GM19351 (cell line): ENCODE measurements around the gene SLC1A2.

Experiments
- ATAC-seq: cut with Tn5 transposase; IDR thresholded peaks from one replicate; pipeline ENCODE4 v1.9.1; 2021; ENCODE audit warnings: mild to moderate bottlenecking, moderate library complexity; ENCODE audit not compliant: unreplicated experiment

SLC1A2 gene

DNA sequence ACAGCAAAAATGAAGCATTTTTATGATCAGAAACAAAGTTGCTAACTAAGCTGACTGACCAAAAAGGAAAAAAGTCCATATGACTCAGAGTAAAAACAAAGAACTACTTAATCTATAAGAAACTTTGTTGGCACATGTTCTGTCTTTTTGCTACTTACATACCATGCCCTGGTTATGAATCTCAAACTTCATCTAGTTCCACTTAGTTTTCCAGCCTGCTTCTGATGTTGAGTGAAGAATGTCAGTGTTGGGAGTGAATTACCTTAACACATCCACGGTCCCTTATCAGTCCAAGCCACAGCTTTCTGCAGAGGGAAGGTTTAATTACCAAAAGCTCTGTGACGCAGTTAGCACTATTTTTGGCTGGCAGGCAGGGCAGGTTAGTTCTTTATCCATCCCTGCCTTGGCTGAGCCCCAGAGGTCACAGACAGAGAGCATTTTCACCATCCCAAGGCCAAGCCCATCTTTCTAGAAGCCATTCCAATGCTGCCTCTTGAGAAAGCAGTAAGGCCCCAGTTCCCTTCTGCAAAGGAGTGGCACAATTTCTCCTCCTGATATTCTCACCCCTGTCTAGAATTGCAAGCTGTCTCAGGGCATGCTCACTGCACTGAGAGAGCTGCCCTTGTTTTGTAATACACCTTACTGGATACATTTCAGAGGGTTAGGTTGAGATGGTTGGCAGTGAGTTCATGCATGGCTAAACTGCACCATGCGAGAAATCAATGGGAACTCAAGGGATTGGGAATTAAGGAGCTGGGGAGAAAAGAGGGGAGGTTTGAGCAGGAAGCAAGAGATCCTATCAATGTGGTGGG lies 67.1 kb downstream of the SLC1A2 start:
- ATAC-seq, result no peak

DNA sequence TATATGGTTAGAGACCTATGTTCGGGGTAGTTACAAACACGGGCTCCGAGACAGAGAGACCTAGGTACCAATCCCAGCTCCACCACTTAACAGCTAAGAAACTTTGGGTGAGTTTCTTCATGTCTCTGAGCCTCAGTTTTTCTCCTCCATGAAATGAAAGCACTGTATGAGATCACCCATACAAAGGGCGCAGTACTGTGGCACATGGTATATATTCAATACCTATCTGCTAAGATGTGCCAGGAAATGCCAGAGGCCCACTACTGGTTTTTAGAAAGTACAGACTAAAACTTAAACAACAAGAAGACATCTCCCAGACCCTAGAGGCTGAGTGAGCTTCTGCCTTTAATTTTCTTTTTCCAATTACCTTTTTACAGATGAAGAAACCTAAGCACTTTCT lies 69.5 kb downstream of the SLC1A2 start:
- no peak for ATAC-seq

DNA sequence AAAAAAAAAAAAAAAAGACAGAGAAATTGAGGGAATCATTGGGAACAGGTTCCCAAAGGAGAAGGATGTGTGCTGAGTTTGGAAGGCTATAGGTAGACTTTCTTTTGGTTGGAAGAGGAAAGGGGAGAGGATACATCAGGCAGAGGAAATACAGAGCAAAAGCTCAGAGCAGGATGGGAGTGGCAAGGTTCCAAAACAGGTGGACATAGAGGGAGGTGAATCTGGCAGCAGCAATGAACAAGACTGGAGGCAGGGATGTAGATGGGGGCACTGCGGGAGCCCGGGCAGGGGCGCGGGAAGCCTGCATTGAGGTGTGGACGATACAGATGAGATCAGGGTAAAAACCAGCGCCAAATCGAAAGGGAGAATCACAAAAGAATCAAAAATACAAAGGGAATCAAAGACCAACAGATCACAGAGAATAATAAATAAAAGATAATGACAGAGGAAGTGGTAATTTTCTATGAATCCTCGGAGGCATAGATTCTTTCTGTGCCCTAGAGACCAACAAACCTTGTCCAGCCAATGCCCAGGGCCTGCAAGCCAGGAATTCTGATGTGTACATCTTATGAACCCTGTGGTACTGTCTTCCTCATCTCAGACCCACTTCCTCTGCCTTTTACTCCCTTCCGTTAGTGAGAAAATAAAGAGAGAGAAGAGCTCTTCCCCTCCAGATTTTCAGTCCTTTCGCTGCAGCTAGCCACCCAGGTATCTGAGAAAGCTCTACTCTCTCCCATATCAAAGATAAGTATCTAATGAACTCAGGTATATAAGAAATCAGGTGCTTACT lies 70.3 kb downstream of the SLC1A2 start:
- no peak for ATAC-seq

DNA sequence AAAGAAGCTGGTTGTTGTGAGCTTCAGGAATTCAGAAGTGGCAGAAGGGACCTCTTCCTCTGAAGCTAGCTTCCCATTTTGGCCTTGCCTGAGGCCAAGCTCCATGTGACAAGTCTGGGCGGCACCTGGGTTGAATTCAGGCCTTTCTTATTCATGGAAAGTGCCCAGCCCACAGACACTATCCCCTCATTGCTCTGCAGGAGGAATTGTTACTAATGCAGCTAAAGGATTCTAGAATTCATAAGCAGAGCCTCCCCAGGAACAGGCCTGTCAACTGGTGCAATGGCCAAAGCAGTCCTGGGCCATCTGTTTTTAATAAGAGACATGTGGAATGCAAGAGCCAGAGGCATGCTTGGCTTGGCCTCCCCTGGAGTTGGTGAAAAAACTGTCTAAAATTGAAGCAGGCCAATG lies 71.4 kb downstream of the SLC1A2 start:
- ATAC-seq, result no peak

DNA sequence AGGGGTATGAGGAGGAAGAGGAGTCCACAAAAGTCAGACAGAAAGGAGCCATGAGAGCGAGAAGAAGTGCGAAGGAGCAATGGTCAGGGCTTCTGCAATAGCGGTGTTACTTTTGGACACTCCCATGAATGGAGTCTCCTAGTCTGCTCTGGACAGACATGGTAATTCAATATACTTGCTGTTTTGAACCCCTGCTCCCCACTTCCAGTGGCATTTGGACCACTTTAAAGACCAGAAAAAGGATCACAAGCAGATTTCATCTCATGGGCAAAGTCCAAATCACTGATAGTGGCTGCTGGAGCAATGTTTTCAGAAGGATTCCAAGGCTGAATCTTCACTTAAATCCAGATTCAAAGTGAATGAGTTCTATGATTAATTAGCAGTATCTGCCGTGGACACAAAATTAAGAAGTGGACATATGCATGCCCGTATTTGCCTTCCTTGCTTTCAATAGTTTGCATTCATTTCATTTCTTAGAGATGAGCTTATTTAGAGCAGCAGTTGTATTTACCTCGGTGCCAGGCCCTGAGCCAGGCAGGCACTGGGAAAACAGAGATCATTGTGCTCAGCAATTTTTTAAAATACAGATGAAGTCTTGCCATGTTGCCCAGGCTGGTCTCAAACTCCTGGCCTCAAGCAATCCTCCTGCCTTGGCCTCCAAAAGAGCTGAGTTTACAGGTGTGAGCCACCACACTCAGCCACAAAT lies 72.0 kb downstream of the SLC1A2 start:
- no peak for ATAC-seq

DNA sequence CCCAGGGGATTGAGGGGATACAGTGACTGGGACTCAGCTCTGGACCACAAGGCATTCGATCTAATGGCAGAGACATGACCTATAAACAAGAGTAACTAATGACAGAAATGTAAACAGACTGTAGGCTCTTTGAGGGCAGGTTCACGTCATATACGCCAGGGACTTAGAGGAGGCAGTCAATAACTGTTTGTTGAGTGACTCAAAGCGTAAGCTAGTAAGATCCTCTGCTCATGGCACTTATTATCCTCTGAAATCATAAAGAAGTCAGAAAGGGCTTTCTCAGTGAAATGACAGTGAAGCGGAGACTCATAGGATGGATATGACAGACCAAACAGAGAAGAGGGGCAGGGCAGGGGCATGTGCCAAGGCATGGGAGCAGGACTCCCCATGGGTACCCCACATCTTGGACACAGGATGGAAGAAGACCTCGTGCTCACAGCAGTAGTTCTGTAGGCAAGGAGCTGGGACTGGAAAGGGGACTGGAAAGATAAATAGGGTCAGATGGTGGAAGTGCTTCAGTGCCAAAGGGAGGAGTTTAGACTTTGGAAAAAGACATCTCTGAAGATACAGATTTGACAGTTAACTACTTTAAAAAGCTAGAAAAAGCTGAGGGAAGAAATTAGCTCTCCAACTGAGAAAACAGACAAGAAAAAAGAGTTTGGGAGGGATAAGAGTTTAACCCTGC lies 72.7 kb downstream of the SLC1A2 start:
- ATAC-seq, result no peak

DNA sequence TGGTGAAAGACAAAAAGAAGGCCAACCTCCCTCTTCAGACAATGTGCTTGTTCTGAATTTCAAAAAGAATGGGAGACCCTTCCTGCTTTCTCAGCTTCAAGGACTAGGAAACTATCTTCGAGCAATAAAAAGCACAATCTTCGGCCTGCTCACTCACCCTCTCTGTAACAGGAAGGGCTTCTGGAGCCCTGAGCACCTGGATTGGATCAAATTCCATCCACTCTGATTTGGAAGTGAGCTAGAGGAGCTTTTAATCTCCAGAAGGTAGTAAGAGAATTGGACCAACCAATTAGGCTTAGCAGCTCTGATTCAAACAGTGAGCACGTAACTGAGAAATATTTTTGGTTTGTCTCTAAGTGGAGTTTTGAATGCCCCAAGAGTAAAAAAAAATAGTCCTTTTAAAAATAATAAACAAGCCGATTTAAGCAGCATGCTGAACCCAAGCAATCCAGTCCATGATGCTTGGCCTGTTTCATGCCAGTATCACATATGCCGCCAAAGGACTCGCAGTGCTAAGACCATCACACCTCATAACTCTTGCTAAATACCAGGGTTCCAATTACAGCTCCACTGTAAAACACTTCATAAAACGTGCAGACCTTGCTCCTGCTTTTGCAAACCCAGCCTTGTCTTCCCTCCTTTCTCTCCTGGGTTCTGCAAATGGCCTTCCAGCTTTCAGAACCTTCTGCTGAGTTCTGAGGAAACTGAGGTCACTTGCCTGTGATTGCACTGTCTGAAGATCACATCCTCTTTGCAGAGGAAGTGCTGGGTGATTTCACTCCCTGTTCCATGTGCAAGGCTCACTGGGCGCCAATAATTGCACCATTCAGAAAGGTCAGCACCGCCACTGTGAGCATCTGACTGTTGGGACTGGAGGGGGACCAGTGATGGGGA lies 74.4 kb downstream of the SLC1A2 start:
- ATAC-seq, result peak; percentile 48

DNA sequence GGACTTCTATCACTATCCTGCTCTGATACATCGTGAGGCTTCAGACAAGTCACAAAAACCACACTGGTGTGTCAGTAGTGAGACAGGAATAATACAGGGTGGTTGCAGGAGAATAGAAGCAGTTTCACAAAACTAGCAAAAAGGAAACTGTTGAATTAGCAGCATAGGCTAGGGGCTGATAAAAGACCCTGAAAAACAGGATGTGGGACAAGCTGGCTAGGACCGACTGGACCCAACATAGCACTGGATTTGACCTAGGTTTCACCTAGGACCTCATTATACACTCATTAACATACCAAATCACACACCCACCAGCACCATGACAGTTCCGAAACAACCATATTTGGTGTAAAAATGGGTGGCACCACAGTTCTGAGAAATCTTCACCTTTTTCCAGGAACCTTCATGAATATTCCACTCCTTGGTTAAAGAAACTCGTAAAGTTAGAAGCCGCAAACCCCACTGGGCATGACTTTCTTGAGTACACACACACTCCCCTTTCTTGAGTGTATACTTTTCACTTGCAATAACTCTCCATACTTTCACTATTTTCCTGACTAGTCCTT lies 76.2 kb downstream of the SLC1A2 start:
- ATAC-seq, result peak; percentile 80

DNA sequence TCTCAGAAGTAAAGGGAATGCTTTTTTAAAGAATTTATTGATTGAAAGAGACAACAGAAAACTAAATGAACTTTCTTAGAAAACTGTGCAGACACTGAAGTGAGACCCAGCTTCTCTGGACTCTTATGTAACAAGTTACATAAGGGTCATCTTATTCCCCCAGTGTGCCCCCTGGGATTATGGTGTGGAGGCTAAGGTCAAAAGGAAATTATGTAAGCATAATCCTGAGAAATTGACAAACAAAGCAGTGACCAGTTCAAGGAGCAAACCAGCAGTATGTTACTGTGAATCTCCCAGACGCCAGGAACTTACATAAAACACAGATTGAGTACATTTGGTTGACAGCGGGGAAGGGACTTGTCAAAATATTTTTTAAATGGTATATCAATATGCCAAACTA lies 78.6 kb downstream of the SLC1A2 start:
- no peak for ATAC-seq

DNA sequence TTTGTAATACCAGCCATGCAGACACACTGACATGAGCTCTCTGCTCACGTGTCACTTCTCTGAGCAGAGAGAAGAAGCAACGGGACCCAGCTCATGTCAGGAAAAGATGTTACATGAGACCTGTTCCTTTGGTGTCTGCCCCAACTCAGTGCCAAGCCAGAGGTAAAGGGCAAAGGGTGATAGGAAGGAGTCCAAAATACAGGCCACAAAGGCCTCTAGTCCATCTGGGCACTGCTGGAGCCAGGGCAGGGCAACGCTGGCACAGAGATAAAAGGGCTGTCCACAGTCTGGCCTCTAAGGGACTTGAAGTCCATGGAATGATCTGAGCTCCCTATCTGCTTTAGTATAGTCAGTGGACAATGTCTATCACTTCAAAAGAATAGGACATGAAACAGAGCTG lies 79.3 kb downstream of the SLC1A2 start:
- ATAC-seq, result no peak

DNA sequence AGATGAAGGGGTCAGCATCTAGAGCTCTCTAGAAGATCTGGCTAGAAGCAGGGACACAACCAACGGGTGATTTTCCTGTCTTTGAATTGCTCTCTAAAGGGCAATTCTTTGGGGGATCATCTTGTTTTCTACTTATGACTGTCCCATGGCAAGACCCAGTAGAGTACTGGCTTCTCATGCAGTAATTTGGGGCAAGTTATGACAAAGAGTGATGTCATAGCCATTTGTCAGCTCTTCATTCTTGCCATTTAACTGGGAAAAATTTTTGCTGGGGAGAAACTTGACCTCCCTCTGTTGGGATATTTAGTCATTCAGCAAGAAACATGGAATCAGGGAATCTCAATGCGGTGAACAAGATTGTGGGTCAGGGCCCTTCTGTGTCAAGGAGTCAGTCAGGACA lies 80.4 kb downstream of the SLC1A2 start:
- ATAC-seq, result no peak

DNA sequence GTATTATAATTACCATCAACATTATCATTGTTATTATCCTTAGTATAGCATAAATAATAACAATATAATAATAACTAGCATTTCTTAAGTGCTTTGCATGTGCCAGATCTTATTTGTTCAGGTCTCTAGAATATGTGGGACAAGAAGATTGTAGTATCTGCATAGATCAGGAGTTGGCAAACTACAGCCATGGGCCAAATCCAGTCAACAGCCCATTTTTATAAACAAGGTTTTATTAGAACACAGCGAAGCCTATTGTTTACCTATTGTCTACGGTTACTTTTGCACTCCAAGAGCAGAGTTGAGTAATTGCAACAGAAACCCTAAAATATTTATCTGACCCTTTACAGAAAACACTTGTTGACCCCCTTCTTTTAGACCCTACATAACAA lies 81.4 kb downstream of the SLC1A2 start:
- no peak for ATAC-seq

DNA sequence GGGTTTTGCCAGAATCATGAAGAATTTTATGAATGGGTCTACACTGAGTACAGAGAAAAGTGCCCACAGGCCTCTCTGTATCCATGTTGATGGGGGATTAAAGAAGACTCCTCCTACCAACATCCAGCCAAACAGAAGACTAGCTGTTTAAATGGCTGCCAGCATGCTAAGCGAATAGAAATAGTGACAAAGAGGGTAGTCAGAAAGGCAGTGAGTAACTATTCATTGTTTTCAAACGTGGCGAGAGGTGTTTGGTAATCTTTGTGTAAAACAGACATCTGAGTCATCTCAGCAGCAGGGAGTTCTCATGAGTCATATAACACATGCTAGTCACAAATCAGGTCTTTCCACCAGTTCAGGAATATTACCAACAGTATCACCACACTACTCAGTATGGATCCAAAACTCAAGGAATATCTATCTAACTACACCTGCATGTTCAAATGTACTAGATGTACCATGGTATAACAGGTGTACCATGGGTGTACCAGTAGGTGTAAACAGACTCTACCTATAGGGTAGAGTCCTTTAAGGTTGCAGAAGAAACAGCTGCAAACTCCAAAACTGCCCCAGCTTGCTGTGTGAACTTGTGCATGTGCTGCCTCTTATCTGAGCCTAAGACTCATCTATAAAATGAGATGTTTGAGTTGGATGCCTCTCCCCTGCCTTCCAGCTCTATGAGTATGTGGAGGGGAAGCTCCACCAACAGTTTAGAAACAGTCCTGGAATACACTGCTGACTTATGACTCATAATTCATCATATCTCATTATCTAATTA lies 82.0 kb downstream of the SLC1A2 start:
- no peak for ATAC-seq

DNA sequence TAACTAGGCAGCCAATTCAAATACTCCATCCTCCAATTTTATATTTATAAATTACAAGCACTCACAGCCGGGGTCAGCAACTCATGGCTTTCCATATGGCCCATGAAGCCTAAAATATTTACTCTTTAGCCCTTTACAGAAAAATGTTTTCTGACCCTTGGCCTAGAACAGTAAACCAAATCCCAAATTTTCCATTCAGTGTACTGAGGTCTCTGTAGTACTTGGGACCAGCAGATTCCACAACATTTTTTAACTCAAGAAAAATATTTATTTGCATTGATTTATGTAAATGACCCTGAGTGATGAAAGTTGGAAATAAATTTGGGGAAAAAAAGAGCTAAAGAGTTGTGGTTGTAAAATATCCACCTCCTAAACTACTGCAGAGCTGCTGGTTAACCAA lies 82.6 kb downstream of the SLC1A2 start:
- ATAC-seq, result no peak

DNA sequence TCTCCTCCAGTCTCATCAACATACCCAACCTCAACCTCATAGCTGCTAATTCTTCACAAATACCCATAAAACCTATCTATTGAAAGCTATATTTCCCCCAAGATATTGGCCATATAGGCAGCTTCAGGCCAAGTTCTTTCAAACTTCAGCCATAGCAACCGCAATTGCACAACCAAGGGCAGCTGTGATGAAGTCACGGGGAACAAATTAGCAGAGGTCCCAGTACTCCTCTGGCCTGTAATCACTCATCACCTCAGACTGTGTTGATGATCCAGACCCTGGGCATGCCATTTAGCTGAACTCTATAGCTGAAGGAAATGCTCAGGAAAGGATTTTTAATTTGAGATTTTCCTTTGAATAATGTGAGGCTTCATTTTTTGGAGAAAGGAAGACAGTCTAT lies 84.1 kb downstream of the SLC1A2 start:
- no peak for ATAC-seq

DNA sequence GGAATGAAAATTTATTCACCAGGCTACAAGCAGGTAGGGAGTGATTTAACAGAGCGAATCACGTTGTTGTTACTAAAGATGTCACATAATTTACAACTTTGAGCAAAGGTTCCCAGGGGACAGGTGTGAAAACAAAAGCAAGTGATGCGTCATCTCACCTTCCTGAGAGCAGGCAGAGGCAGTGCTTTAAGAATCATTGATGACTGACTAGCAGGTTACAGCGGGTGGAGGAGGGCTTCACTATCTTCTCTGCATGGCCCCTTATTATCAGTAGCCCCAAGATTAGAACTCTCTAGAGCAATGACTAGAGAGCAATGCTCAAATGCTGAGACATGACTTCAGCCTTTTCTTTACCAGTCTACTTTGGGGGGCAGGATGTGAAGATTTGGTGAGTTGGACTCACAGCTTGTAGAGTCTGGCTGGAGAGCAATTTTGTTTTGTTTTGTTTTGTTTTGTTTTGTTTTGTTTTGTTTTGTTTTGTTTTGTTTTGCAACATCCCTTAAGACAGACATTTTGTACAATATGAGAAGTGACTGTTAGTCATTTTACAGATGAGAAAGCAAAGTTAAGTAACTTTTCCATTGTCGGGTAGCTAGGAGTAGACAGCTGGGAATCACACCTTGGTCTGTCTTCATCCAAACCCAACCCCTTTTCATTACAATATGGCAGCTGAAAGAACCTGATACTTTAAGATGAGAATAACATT lies 84.8 kb downstream of the SLC1A2 start:
- ATAC-seq, result peak; percentile 63

DNA sequence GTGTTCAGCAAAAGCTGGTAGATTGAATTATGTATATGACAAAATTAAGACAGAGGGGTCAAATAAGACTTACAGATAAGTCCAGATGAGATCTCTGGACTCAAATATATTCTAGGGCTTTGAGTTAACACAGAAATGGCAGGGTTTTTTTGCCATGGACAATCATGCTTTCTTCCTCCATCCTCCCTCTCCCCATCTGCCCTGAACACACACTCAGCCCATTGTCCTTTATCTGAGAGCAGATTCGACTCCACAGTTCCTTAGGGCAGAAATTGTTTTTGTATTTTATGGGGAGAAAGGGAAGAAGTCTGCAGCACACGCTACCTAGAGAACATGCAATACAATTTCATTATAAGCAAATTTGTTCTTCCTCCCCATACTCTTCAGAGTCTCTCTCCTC lies 86.8 kb downstream of the SLC1A2 start:
- ATAC-seq, result no peak

DNA sequence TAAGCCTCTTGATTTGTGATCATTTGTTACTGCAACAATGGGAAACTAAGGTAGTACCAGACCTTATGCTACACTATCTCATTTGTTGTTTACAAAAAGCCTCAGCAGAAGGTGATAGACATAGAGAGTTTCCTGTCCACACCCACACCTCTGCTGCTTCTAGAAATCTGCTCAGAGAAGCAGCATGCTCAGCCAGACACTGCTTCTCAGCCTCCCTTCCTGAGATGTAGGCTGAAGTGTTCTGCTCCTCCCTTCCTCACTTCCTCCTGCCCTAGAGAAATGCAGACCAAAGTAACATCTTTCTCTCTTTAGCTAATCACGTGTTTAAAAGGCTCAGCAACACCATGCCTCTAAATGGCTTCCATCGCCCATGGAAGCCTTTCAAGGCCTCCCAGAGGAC lies 88.4 kb downstream of the SLC1A2 start:
- peak; percentile 85 for ATAC-seq
